GM18505 (cell line): ENCODE data around the gene SLC35G6.

Experiments used
- ATAC-seq: cut with Tn5 transposase; IDR thresholded peaks from one replicate; pipeline ENCODE4 v1.9.1; 2021; ENCODE audit not compliant: unreplicated experiment
- POLR2A ChIP-seq: IDR thresholded peaks from 4 replicates; pipeline ENCODE4 v1.6.1; 2011; ENCODE audit warnings: borderline replicate concordance; ENCODE audit not compliant: insufficient read depth, insufficient read length; ENCODE audit errors: extremely low read depth

The SLC35G6 gene

GRCh38 chr17:7512105-7512504 lies 30.9 kb downstream of the SLC35G6 start:
- no peak for ATAC-seq
- no peak for TF ChIP-seq POLR2A

GRCh38 chr17:7512824-7513540 lies 31.7 kb downstream of the SLC35G6 start:
- no peak for TF ChIP-seq POLR2A
- ATAC-seq, result no peak

DNA sequence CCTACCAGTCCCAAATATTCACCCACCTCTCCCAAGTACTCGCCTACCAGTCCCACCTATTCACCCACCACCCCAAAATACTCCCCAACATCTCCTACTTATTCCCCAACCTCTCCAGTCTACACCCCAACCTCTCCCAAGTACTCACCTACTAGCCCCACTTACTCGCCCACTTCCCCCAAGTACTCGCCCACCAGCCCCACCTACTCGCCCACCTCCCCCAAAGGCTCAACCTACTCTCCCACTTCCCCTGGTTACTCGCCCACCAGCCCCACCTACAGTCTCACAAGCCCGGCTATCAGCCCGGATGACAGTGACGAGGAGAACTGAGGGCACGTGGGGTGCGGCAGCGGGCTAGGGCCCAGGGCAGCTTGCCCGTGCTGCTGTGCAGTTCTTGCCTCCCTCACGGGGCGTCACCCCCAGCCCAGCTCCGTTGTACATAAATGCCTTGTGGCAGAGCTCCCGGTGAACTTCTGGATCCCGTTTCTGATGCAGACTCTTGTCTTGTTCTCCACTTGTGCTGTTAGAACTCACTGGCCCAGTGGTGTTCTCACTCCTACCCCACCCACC lies 32.7 kb downstream of the SLC35G6 start:
- no peak for TF ChIP-seq POLR2A
- ATAC-seq, result no peak

DNA sequence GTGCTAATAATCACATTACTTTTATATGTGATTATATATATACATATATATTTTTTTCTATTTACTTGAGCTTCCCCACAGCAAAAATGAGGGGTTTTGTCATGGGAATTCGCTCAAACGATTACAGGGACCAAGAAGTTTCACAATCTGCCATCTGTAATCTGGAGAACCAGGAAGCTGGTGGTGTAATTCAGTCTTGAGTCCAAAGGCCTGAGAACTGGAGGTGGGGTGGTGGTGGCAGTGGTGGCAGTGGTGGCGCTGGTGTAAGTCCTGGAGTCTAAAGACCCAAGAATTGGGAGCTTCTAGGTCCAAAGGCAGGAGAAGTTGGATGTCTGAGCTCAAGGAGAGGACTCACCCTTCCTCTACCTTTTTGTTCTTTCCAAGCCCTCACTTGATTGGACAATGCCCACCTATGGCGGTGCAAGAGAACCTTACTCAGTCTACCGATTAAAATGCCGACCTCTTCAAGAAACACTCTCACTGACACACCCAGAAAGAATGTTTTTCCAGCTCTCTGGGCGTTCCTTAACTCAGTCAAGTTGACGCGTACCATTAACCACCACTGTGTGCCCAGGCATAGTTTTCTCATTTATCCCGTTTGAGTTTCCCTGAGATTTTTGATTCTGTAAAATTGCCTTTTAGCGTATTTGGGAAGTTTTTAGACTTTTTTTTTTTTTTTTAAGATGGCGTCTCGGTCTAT lies 34.8 kb downstream of the SLC35G6 start:
- ATAC-seq, result no peak
- TF ChIP-seq POLR2A, result no peak

DNA sequence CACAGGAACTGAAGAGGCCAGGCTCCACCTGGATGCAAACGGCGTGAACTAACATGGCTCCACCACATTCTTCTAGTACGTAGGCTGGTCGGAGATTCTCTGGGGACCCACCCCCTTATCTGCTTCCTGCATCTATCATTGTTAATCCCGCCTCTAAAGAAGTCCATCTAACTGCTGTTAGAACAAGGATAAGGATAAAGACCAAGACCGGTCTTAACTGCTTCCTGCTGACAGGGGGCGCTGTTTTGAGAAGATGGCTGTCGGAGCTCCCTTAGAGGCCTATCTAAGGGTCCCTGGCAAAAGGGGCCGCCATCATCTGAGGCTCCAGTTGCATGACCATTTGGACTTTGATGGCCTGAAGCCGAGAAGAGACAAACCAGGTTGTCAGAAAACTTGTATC lies 41.8 kb downstream of the SLC35G6 start:
- ATAC-seq, result no peak

DNA sequence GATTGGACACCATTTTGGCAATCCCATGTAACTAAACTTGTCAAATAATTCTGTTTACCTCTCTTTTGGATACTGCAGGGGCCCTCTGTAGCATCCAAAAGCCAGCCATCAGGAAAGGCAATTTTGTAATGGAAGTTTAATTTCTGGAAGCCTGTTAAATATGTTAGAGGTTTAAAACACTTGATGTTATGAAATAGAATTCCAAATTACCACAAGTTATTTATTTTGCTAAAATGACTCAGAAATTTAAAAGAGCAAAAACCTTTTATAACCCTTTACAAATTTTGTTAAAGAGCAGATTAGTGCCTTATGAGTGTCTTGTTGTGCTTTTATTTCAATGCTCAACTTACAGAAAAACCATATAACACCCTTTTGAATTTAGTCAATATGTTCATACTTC lies 47.6 kb downstream of the SLC35G6 start:
- no peak for ATAC-seq
- TF ChIP-seq POLR2A, result no peak

More for the DNA sequence above, 41.8 kb downstream of the SLC35G6 start:
- no peak for TF ChIP-seq POLR2A

GRCh38 chr17:7530023-7530900 lies 49.0 kb downstream of the SLC35G6 start:
- no peak for ATAC-seq
- no peak for TF ChIP-seq POLR2A
